CD4-positive, alpha-beta T cell treated with Interleukin-2 at 100 ng/mL for 4 hours (primary cell): ENCODE data around the gene ST3GAL3.

Experiments
- DNase-seq: peaks from one replicate; pipeline ENCODE4 v3.0.0-alpha.2; 2020; ENCODE audit warnings: low spot score

Gene ST3GAL3

GRCh38 chr1:43878854-43879253 is 171.5 kb downstream of the ST3GAL3 start:
- DNase-seq, result no peak

GRCh38 chr1:43879414-43879813 is 172.1 kb downstream of the ST3GAL3 start:
- DNase-seq, result no peak

- no peak for DNase-seq
Measured at GRCh38 chr1:43879996-43880395, 172.7 kb downstream of the ST3GAL3 start.

- no peak for DNase-seq
Measured at GRCh38 chr1:43880604-43881003, 173.3 kb downstream of the ST3GAL3 start.

- DNase-seq, result no peak
Measured at GRCh38 chr1:43881415-43881814, 174.1 kb downstream of the ST3GAL3 start.

- DNase-seq, result no peak
Measured at GRCh38 chr1:43882763-43883162, 175.4 kb downstream of the ST3GAL3 start.

GRCh38 chr1:43883321-43883720 is 176.0 kb downstream of the ST3GAL3 start:
- no peak for DNase-seq

- DNase-seq, result no peak
Measured at GRCh38 chr1:43885279-43885801, 178.0 kb downstream of the ST3GAL3 start.

- DNase-seq, result no peak
Measured at GRCh38 chr1:43887748-43888147, 180.4 kb downstream of the ST3GAL3 start.

GRCh38 chr1:43890815-43891214 is 183.5 kb downstream of the ST3GAL3 start:
- no peak for DNase-seq

- DNase-seq, result no peak
Measured at GRCh38 chr1:43893006-43893405, 185.7 kb downstream of the ST3GAL3 start.

GRCh38 chr1:43898981-43899380 is 191.6 kb downstream of the ST3GAL3 start:
- DNase-seq, result no peak

GRCh38 chr1:43900386-43900785 is 193.1 kb downstream of the ST3GAL3 start:
- no peak for DNase-seq

GRCh38 chr1:43901196-43901961 is 194.0 kb downstream of the ST3GAL3 start:
- DNase-seq, result no peak

GRCh38 chr1:43902058-43902831 is 194.9 kb downstream of the ST3GAL3 start:
- DNase-seq, result no peak

GRCh38 chr1:43904660-43905551 is 197.6 kb downstream of the ST3GAL3 start:
- DNase-seq, result no peak

- no peak for DNase-seq
Measured at GRCh38 chr1:43908226-43908625, 200.9 kb downstream of the ST3GAL3 start.

GRCh38 chr1:43908858-43909257 is 201.5 kb downstream of the ST3GAL3 start:
- no peak for DNase-seq

GRCh38 chr1:43910343-43910742 is 203.0 kb downstream of the ST3GAL3 start:
- no peak for DNase-seq

- no peak for DNase-seq
Measured at GRCh38 chr1:43912607-43913006, 205.3 kb downstream of the ST3GAL3 start.

- DNase-seq, result no peak
Measured at GRCh38 chr1:43913051-43913501, 205.7 kb downstream of the ST3GAL3 start.
